Activated T-helper 1 cell treated with anti-CD3 and anti-CD28 coated beads, Interleukin-12 subunit alpha, Interleukin-12 subunit beta, Interleukin-2, Interleukin-4 antibody, amounts not matched to agents 30 ng/mL and 10 ng/mL and 1 ng/mL, durations not matched to agents 14 hours and 24 hours and 36 hours (primary cell): Measurements from ENCODE around the gene GPHN. TPM values are rescaled to one million over a fixed set of nuclear protein-coding genes. Genes with fewer than 3 reads are reported as not detected.
"Not testable (repeated sequence)": the region's sequence is repeated elsewhere in the genome, so short reads cannot be mapped to it uniquely, and the experiment has no call there.

ENCODE experiments used
- DNase-seq: peaks from one replicate; pipeline ENCODE4 v3.0.0; 2021; ENCODE audit warnings: low spot score
- H3K27ac Mint-ChIP-seq: one replicate; pipeline ENCODE4 v1.8.0; 2021; ENCODE audit warnings: mild to moderate bottlenecking, mixed read lengths
- H3K27me3 Mint-ChIP-seq: one replicate; pipeline ENCODE4 v1.8.0; 2022; ENCODE audit warnings: mild to moderate bottlenecking, moderate library complexity, mixed read lengths; ENCODE audit not compliant: insufficient read depth
- H3K36me3 Mint-ChIP-seq: one replicate; pipeline ENCODE4 v1.8.0; 2021; ENCODE audit warnings: low read depth, mixed read lengths
- H3K4me1 Mint-ChIP-seq: one replicate; pipeline ENCODE4 v1.8.0; 2021; ENCODE audit warnings: low read depth, mixed read lengths
- H3K4me3 Mint-ChIP-seq: one replicate; pipeline ENCODE4 v1.8.0; 2021; ENCODE audit warnings: mild to moderate bottlenecking, moderate library complexity, mixed read lengths
- H3K9me3 Mint-ChIP-seq: one replicate; pipeline ENCODE4 v1.8.0; 2021; ENCODE audit warnings: mixed read lengths
- intact Hi-C: fragments of 100-400 bp; cut with micrococcal nuclease; formaldehyde crosslinking; loops from one replicate; pipeline ENCODE4 v1.15.1; 2024
- total RNA-seq: library from RNA; stranded (reverse); gene quantifications from 2 replicates; pipeline ENCODE4 v1.2.3, GENCODE V29; 2022

The GPHN gene
- total RNA-seq, 1 donor from 2014 or later, result 38.5 TPM

DNA sequence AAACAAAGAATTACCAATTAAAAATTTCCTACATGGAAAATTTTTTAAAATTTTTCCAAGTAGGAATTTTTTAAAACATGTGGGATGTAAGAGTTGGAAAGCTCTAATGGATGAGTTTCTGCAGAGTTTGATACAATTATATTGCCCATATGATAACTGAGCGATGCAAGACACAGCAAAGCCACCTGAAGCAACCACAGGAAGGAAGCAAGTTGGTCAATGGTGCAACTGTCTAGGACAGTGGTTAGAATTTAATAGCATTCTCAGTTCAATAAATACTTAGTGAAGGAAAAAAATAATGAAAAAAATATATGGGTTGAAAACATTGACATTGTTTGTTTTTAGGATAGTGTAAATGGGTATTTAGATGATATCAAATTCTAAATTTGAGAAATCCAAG lies 502.7 kb downstream of the GPHN start:
- H3K36me3 Mint-ChIP-seq, result no peaks in the 10 kb centered on the region
- no peaks in the 10 kb centered on the region for H3K4me1 Mint-ChIP-seq
- intact Hi-C loops, result no loop called here
- no peaks in the 10 kb centered on the region for H3K9me3 Mint-ChIP-seq
- no peak overlapping the region for H3K27ac Mint-ChIP-seq
- H3K4me3 Mint-ChIP-seq, result no peak overlapping the region
- no peaks in the 10 kb centered on the region for H3K27me3 Mint-ChIP-seq
- no peak for DNase-seq

- no peak overlapping the region for H3K4me3 Mint-ChIP-seq
- no peak for DNase-seq
- H3K36me3 Mint-ChIP-seq, result no peaks in the 10 kb centered on the region
- intact Hi-C loops, result no loop called here
- no peaks in the 10 kb centered on the region for H3K4me1 Mint-ChIP-seq
- no peaks in the 10 kb centered on the region for H3K27me3 Mint-ChIP-seq
- no peaks in the 10 kb centered on the region for H3K9me3 Mint-ChIP-seq
- H3K27ac Mint-ChIP-seq, result no peak overlapping the region
These were observed 508.9 kb downstream of the GPHN start for GRCh38 chr14:67016856-67017255.

DNA sequence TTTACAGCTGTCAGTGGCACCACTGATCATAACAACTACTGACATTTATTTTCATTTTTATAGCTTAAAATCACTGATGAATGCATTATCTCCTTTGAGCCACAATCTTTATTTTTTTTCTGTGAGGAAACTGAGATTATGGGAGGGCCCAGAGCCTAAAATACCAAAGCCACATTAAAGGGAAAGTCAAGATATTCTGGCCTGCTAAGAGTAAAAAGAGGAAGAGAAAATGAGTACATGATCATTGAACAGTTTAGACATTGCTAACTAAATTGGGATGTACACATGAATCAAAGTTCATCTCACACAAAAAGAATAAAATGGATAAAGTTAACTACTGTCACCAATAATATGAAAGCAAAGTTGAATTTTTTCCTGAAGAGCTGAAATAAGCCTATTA lies 510.8 kb downstream of the GPHN start:
- Mint-ChIP-seq H3K4me1 (no peaks in the 10 kb centered on the region), H3K27ac (no peak overlapping the region), H3K36me3 (no peaks in the 10 kb centered on the region), H3K9me3 (no peaks in the 10 kb centered on the region), H3K4me3 (no peak overlapping the region), H3K27me3 (no peaks in the 10 kb centered on the region)
- intact Hi-C loops, result no loop called here
- DNase-seq, result no peak

- Mint-ChIP-seq H3K9me3 (no peaks in the 10 kb centered on the region), H3K4me3 (no peak overlapping the region), H3K36me3 (no peaks in the 10 kb centered on the region), H3K27me3 (no peaks in the 10 kb centered on the region), H3K27ac (no peak overlapping the region), H3K4me1 (no peaks in the 10 kb centered on the region)
- DNase-seq, result no peak
- intact Hi-C loops, result no loop called here
These were observed 511.8 kb downstream of the GPHN start for GRCh38 chr14:67019796-67020195.

- no peak for DNase-seq
- Mint-ChIP-seq H3K27me3 (no peaks in the 10 kb centered on the region), H3K4me1 (no peaks in the 10 kb centered on the region), H3K27ac (no peak overlapping the region), H3K4me3 (no peak overlapping the region), H3K9me3 (peaks cover 20% of the 10 kb centered on the region), H3K36me3 (peaks cover 7% of the 10 kb centered on the region)
- intact Hi-C loops, result no loop called here
These were observed 524.2 kb downstream of the GPHN start for GRCh38 chr14:67031920-67032774.

DNA sequence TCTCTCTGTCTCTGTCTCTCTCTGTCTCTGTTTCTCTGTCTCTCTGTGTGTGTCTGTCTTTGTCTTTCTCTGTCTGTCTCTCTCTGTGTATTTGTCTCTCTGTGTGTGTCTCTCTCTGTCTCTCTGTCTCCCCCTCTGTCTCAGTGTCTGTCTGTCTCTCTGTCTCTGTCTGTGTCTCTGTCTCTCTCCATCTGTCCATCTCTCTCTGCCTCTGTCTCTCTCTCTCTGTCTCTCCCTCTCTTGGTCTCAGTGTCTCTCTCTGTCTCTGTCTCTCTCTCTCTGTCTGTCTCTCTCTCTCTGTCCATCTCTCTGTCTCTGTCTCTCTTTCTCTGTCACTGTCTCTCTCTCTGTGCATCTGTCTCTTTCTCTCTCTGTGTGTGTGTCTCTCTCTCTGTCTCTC lies 537.5 kb downstream of the GPHN start:
- H3K4me1 Mint-ChIP-seq, result no peaks in the 10 kb centered on the region
- no peak overlapping the region for H3K27ac Mint-ChIP-seq
- no peaks in the 10 kb centered on the region for H3K27me3 Mint-ChIP-seq
- peaks cover 2% of the 10 kb centered on the region for H3K36me3 Mint-ChIP-seq
- intact Hi-C loops, result no loop called here
- no peak for DNase-seq
- H3K4me3 Mint-ChIP-seq, result no peak overlapping the region
- peaks cover 19% of the 10 kb centered on the region for H3K9me3 Mint-ChIP-seq

DNA sequence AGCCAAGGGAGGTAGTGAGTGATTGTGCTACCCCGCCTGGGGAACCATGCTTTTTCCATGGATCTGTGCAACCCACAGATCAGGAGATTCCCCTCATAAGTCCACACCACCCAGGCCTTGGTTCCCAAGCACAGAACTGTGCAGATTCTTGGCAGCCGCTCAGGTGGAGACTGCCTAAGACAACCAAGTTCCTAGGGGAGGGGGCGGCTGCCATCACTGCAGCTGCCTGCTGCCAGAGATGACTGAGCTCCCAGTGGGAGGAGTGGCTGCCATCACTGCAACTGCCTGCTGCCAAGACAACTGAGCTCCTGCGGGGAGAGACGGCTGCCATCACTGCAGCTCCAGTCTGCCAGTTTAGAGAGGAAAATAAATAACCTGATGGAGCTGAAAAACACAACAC lies 542.9 kb downstream of the GPHN start:
- Mint-ChIP-seq H3K4me1 (no peaks in the 10 kb centered on the region), H3K27ac (no peak overlapping the region), H3K27me3 (no peaks in the 10 kb centered on the region), H3K9me3 (peaks cover 33% of the 10 kb centered on the region), H3K4me3 (no peak overlapping the region), H3K36me3 (peaks cover 1% of the 10 kb centered on the region)
- intact Hi-C loops, result no loop called here
- DNase-seq, result no peak

- peaks cover 26% of the 10 kb centered on the region for H3K9me3 Mint-ChIP-seq
- H3K4me1 Mint-ChIP-seq, result no peaks in the 10 kb centered on the region
- peaks cover 3% of the 10 kb centered on the region for H3K36me3 Mint-ChIP-seq
- intact Hi-C loops, result no loop called here
- DNase-seq, result no peak
- H3K27me3 Mint-ChIP-seq, result no peaks in the 10 kb centered on the region
- no peak overlapping the region for H3K4me3 Mint-ChIP-seq
- H3K27ac Mint-ChIP-seq, result no peak overlapping the region
These were observed 548.7 kb downstream of the GPHN start for GRCh38 chr14:67056684-67057083.

DNA sequence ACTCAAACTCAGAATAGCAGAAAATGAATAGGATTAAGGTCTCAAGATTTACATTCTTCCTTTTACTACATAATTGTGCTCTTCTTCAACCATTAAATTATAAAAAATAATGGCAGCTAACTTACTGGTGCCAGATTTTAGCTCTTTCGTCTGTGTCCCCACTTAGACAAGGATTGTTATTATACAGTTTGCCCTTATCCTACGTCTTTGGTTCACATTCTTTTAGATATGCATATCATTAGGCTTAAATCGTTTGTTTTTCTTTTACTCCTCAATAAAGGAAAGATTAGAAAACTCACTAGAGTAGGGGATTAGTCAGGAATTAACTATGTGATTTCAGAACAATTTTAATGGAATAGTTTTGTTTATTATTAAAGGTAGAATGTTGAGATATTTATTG lies 551.6 kb downstream of the GPHN start:
- DNase-seq, result no peak
- Mint-ChIP-seq H3K27ac (no peak overlapping the region), H3K9me3 (peaks cover 12% of the 10 kb centered on the region), H3K36me3 (peaks cover 10% of the 10 kb centered on the region), H3K4me3 (no peak overlapping the region), H3K4me1 (no peaks in the 10 kb centered on the region), H3K27me3 (no peaks in the 10 kb centered on the region)
- intact Hi-C loops, result no loop called here

DNA sequence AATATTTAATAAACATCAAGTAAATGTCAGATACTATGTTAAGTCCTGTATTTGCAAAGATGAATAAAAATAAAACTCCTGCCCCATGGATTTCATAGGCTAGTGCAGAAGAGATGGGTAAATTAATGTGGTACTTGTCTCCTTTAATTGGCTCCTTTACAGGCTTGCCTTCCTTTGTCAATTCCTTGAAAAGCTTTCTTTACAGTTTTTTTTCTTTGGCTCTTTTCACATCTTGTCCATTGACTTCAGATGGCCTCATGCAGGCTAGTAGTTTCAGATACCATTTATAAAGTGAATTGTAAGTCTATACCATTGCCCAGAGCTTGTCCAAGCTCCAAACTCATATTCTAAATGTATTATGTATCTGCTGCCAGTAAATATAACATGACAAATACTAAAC lies 552.6 kb downstream of the GPHN start:
- H3K9me3 Mint-ChIP-seq, result peaks cover 14% of the 10 kb centered on the region
- no peaks in the 10 kb centered on the region for H3K4me1 Mint-ChIP-seq
- H3K36me3 Mint-ChIP-seq, result peaks cover 14% of the 10 kb centered on the region
- intact Hi-C loops, result no loop called here
- no peaks in the 10 kb centered on the region for H3K27me3 Mint-ChIP-seq
- no peak for DNase-seq
- no peak overlapping the region for H3K27ac Mint-ChIP-seq
- H3K4me3 Mint-ChIP-seq, result no peak overlapping the region

DNA sequence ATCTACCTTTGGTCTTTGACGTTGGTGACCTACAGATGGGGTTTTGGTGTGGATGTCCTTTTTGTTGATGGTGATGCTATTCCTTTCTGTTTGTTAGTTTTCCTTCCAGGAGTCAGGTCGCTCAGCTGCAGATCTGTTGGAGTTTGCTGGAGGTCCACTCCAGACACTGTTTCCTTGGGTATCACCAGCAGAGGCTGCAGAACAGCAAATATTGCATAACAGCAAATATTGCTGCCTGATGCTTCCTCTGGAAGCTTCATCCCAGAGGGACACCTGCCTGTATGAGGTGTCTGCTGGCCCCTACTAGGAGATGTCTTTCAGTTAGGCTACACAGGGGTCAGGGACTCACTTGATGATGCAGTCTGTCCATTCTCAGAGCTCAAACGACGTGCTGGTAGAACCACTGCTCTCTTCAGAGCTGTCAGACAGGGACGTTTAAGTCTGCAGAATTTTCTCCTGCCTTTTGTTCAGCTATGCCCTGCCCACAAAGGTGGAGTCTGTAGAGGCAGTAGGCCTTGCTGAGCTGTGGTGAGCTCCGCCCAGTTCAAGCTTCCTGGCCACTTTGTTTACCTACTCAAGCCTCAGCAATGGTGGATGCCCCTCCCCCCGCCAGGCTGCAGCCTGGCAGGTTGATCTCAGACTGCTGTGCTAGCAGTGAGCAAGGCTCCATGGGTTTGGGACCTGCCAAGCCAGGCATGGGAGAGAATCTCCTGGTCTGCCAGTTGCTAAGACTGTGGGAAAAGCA lies 559.3 kb downstream of the GPHN start:
- H3K4me3 Mint-ChIP-seq, intact Hi-C loops, DNase-seq, H3K27ac Mint-ChIP-seq, H3K27me3 Mint-ChIP-seq: not testable (repeated sequence)
- H3K4me1 Mint-ChIP-seq, result peaks cover 12% of the 10 kb centered on the region
- H3K36me3 Mint-ChIP-seq, result peaks cover 19% of the 10 kb centered on the region
- H3K9me3 Mint-ChIP-seq, result peaks cover 17% of the 10 kb centered on the region

GRCh38 chr14:67068251-67068650 lies 560.3 kb downstream of the GPHN start:
- Mint-ChIP-seq H3K9me3 (peaks cover 15% of the 10 kb centered on the region), H3K36me3 (peaks cover 17% of the 10 kb centered on the region), H3K27ac (no peak overlapping the region), H3K4me1 (peaks cover 12% of the 10 kb centered on the region), H3K27me3 (no peaks in the 10 kb centered on the region), H3K4me3 (no peak overlapping the region)
- intact Hi-C loops, result no loop called here
- DNase-seq, result no peak

GRCh38 chr14:67071506-67071905 lies 563.6 kb downstream of the GPHN start:
- Mint-ChIP-seq H3K36me3 (peaks cover 4% of the 10 kb centered on the region), H3K4me1 (peaks cover 12% of the 10 kb centered on the region), H3K4me3 (no peak overlapping the region), H3K27ac (no peak overlapping the region), H3K9me3 (no peaks in the 10 kb centered on the region), H3K27me3 (no peaks in the 10 kb centered on the region)
- intact Hi-C loops, result no loop called here
- no peak for DNase-seq
